ENCODE data around the gene RER1.

Gene RER1

DNA sequence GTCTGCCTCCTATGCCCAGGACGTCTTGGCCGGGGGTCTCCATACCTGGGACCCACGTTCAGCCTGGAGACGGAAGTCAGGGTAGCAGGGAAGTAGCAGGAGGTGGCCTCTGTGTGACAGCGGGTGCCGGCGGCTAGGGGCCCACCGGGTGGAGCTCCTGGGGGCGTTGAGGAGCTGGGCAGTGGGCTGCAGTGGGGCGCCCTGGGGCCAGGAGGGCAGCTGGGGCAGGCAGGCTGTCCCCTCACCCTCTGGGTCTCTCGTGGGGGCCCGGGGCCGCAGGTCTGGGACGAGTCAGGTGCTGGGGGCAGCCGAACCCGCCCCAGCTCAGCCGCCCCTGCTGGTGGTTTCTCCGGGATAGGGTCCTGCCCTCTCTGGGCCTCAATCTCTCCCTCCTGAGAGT is 35.4 kb downstream of the RER1 start:
- TF ChIP-seq, protein P1, sequence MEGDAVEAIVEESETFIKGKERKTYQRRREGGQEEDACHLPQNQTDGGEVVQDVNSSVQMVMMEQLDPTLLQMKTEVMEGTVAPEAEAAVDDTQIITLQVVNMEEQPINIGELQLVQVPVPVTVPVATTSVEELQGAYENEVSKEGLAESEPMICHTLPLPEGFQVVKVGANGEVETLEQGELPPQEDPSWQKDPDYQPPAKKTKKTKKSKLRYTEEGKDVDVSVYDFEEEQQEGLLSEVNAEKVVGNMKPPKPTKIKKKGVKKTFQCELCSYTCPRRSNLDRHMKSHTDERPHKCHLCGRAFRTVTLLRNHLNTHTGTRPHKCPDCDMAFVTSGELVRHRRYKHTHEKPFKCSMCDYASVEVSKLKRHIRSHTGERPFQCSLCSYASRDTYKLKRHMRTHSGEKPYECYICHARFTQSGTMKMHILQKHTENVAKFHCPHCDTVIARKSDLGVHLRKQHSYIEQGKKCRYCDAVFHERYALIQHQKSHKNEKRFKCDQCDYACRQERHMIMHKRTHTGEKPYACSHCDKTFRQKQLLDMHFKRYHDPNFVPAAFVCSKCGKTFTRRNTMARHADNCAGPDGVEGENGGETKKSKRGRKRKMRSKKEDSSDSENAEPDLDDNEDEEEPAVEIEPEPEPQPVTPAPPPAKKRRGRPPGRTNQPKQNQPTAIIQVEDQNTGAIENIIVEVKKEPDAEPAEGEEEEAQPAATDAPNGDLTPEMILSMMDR (IDR thresholded peaks at IDR 0.05; ENCODE audit: low read depth, low read length): no peak
- Histone ChIP-seq H3K27ac (no peak overlapping the region), H3K27me3 (ENCODE audit: insufficient read depth, low read depth, severe bottlenecking) (no peaks in the 10 kb centered on the region)

DNA sequence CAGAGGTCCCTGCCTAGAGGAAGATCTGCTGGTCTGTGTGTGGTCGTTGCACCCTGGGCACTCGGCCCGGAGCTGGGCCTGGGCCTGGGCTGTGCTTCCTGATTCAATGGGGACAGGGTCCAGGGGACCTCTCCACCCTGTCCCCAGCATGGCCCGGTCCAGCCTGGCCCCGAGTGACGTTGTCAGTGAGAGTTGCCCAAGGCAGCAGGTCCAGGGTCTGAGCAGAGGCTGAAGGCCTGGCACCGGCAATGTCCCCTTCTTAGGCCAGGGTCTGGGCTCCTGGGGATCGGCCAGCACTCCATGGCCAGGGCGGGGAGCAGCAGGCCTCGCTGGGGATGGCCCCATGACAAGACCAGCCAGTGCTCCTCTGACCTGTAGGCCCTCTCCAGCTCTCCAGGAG is 36.3 kb downstream of the RER1 start:
- Histone ChIP-seq H3K36me3 (no peaks in the 10 kb centered on the region), H3K27me3 (ENCODE audit: insufficient read depth, low read depth, severe bottlenecking) (no peaks in the 10 kb centered on the region), H3K9me3 (ENCODE audit: severe bottlenecking) (peaks cover 14% of the 10 kb centered on the region), H3K27ac (no peak overlapping the region), H3K4me3 (ENCODE audit: low read depth, low read length) (no peak overlapping the region)
- TF ChIP-seq, protein P1 (IDR thresholded peaks at IDR 0.05; ENCODE audit: low read depth, low read length): no peak
- no peak for DNase-seq

More for the DNA sequence above, 35.4 kb downstream of the RER1 start:
- H3K4me3 ChIP-seq (ENCODE audit: low read depth, low read length): no peak overlapping the region
- H3K9me3 ChIP-seq (ENCODE audit: severe bottlenecking): peaks cover 15% of the 10 kb centered on the region
- DNase-seq: no peak
- H3K36me3 ChIP-seq: no peaks in the 10 kb centered on the region

GRCh38 chr1:2428490-2428889 is 36.8 kb downstream of the RER1 start:
- no peak for DNase-seq
- TF ChIP-seq, protein P1 (IDR thresholded peaks at IDR 0.05; ENCODE audit: low read depth, low read length): no peak
- no peak overlapping the region for H3K4me3 ChIP-seq (ENCODE audit: low read depth, low read length)
- no peaks in the 10 kb centered on the region for H3K36me3 ChIP-seq
- peaks cover 9% of the 10 kb centered on the region for H3K9me3 ChIP-seq (ENCODE audit: severe bottlenecking)
- H3K27ac ChIP-seq: no peak overlapping the region
- no peaks in the 10 kb centered on the region for H3K27me3 ChIP-seq (ENCODE audit: insufficient read depth, low read depth, severe bottlenecking)

DNA sequence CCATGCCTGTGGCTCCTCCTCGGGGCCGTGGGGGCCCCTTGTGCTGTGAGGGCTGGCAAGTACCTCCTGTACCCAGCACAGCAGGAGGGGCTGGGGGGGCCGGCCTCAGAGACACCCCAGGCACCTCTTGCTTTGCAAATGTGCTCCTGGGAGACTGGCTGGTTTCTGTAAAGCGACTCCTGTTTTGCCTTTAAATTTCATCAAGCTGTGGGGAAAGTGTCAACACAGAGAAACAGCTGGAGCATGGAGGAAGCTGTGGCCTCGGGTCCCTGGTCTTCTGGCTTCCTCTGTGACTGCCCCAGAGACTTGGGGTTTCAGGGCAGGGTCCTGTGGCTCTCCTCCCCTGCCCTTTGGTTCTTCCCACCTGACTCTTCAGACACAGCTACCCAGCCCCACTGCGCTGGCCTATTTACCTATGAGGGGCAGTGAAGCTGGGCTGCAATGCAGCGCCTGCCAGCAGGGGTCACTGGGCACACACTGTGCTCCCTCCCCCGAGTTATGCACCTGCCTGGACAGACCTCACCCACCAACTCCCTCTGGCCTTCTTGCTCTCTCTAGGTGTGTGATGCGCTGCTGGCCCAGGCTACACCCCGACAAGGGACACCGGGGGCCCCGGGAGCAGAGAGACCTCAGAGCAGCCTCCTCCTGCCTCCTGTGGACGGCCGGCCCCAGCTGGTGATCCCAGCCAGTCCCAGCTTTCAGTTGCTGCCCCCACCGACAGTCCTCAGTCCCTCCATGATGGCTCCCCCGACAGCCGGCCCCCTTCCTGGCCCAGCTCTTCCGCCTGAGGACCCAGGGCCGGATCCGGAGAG is 38.3 kb downstream of the RER1 start:
- Histone ChIP-seq H3K27ac (no peak overlapping the region), H3K4me3 (ENCODE audit: low read depth, low read length) (no peak overlapping the region), H3K36me3 (no peaks in the 10 kb centered on the region), H3K27me3 (ENCODE audit: insufficient read depth, low read depth, severe bottlenecking) (no peaks in the 10 kb centered on the region), H3K9me3 (ENCODE audit: severe bottlenecking) (peaks cover 8% of the 10 kb centered on the region)
- TF ChIP-seq, protein P1 (IDR thresholded peaks at IDR 0.05; ENCODE audit: low read depth, low read length): peak; percentile 99
- DNase-seq: peak; percentile 69

DNA sequence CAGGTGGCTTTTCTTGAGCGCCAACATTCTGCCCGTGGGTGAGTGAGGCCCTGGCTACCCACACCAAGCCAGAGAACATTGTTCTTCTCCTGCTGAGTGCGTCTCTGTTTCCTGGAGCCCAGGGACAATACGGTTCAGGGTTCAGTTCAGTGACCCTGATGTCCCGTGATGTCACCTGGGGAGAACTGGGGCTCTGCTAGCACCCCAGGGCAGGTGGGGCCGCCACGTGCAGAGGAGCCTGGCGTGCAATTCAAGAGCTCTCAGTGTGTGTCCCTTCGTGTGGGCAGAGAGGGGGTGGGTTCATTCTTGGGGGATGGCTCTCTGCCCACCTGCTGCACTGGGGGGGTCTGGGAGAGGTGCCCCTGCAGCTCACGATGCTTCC is 38.9 kb downstream of the RER1 start:
- no peak overlapping the region for H3K4me3 ChIP-seq (ENCODE audit: low read depth, low read length)
- H3K27ac ChIP-seq: no peak overlapping the region
- TF ChIP-seq, protein P1 (IDR thresholded peaks at IDR 0.05; ENCODE audit: low read depth, low read length): no peak
- H3K27me3 ChIP-seq (ENCODE audit: insufficient read depth, low read depth, severe bottlenecking): no peaks in the 10 kb centered on the region
- H3K36me3 ChIP-seq: no peaks in the 10 kb centered on the region
- no peak for DNase-seq
- H3K9me3 ChIP-seq (ENCODE audit: severe bottlenecking): peaks cover 8% of the 10 kb centered on the region

- TF ChIP-seq, protein P1 (IDR thresholded peaks at IDR 0.05; ENCODE audit: low read depth, low read length): no peak
- Histone ChIP-seq H3K9me3 (ENCODE audit: severe bottlenecking) (peaks cover 8% of the 10 kb centered on the region), H3K27me3 (ENCODE audit: insufficient read depth, low read depth, severe bottlenecking) (no peaks in the 10 kb centered on the region), H3K4me3 (ENCODE audit: low read depth, low read length) (no peak overlapping the region), H3K27ac (peak overlapping the region; percentile 39; the same call in 1 of the 2 replicates), H3K36me3 (no peaks in the 10 kb centered on the region)
- DNase-seq: no peak
Measured at GRCh38 chr1:2431103-2431502, 39.5 kb downstream of the RER1 start.

Measured in WERI-Rb-1 (cell line).